SH-SY5Y (cell line): ENCODE data around the gene ATP2C1.

Source experiments
- GATA2 ChIP-seq: IDR thresholded peaks from 2 replicates; pipeline ENCODE4 v1.6.1; 2011; ENCODE audit warnings: mild to moderate bottlenecking, low read depth, low read length
- GATA3 ChIP-seq: IDR thresholded peaks from 2 replicates; pipeline ENCODE4 v1.6.1; 2011; ENCODE audit warnings: low read depth, mild to moderate bottlenecking, low read length, moderate library complexity

DNA sequence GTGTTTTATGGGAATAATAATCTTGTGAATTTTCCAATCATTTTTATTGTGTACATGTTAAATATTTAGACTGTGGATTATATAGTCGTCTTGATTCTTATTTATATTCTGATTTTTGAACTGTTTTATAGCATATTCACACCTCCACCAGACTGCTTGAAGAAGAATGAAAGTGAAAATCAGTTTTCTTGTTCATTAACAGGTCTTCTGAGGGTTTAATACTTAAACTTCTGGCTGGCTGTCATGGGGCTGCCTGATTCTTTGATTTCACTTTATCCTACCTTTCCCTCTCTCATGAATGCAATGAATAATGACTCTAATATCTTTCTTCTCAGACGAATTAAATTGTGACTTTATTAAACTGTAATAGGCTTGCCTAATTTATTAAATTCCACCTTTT is 56.2 kb downstream of the ATP2C1 start:
- TF ChIP-seq GATA2 (no peak), GATA3 (no peak)
